Activated CD8-positive, alpha-beta T cell treated with anti-CD3 and anti-CD28 coated beads for 36 hours (primary cell): ENCODE data around the gene P3H4. TPM values are rescaled to one million over a fixed set of nuclear protein-coding genes. Genes with fewer than 3 reads are reported as not detected.

Experiments
- ATAC-seq: fragments of 200-7000 bp; cut with Tn5 transposase; one replicate; pipeline ENCODE4 v1.10.0; 2021; ENCODE audit warnings: mild to moderate bottlenecking, moderate library complexity
- CTCF ChIA-PET: fragments of 350-600 bp; sonication (Branson Sonifier 250); formaldehyde crosslinking; loops from one replicate; lab custom pipeline; 2021; ENCODE audit warnings: antibody characterized with exemption; lab: Charles Lee
- POLR2A ChIA-PET: fragments of 350-600 bp; sonication (Branson Sonifier 250); formaldehyde crosslinking; loops from one replicate; lab custom pipeline; 2021; ENCODE audit warnings: antibody characterized with exemption; lab: Charles Lee
- DNase-seq: peaks from one replicate; pipeline ENCODE4 v3.0.0-alpha.2; 2020
- H3K27ac Mint-ChIP-seq: one replicate; pipeline ENCODE4 v1.8.0; 2021; ENCODE audit warnings: mild to moderate bottlenecking, mixed read lengths
- H3K27me3 Mint-ChIP-seq: one replicate; pipeline ENCODE4 v1.8.0; 2021; ENCODE audit warnings: mixed read lengths
- H3K36me3 Mint-ChIP-seq: one replicate; pipeline ENCODE4 v1.8.0; 2021; ENCODE audit warnings: low read depth, mixed read lengths
- H3K4me1 Mint-ChIP-seq: one replicate; pipeline ENCODE4 v1.8.0; 2021; ENCODE audit warnings: low read depth, mixed read lengths
- H3K4me3 Mint-ChIP-seq: one replicate; pipeline ENCODE4 v1.8.0; 2021; ENCODE audit warnings: mild to moderate bottlenecking, moderate library complexity, mixed read lengths
- H3K9me3 Mint-ChIP-seq: one replicate; pipeline ENCODE4 v1.8.0; 2021; ENCODE audit warnings: mixed read lengths
- intact Hi-C: fragments of 100-400 bp; cut with micrococcal nuclease; formaldehyde crosslinking; loops from one replicate; pipeline ENCODE4 v1.10.0; 2022
- total RNA-seq, 2 experiments: library from RNA; stranded (reverse); gene quantifications; one replicate each; pipeline ENCODE4 v1.2.3, GENCODE V29; 2021
- TF ChIP-seq, protein P1 (sequence below): fragments of 200-600 bp; IDR thresholded peaks from one replicate; pipeline ENCODE4 v1.8.0; 2022; ENCODE audit warnings: antibody characterized with exemption, mild to moderate bottlenecking

Gene P3H4
- total RNA-seq, 2 experiments from 2014 or later = 2.6 to 3.2 TPM

DNA sequence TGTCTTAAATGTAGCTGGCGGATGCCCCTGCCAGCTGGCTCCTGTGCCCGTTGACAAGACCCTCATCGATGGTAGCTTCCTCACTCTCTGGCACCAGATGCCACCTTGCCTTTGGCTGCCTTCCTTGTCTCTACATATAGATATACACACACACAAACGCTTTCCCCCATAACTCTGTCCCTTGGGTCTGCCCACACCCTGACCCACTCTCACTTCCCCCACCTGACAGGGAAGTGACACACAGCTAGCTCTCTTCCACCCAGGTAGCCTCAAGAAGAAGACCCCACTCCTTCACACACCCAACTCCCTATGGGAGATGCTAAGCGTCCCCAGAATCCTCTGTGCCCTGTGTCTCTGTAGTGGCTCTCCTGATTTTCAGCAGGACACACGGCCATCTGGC is 50.9 kb downstream of the P3H4 start:
- no peak overlapping the region for H3K4me3 Mint-ChIP-seq
- no peak overlapping the region for H3K27ac Mint-ChIP-seq
- DNase-seq (no peak), ATAC-seq (no peak)
- ChIA-PET POLR2A (interaction anchor here (0.7 kb wide), 1 partner anchor 41 kb away, joined by 3 read pairs; no protein-coding TSS in a partner anchor), CTCF (interaction anchor here (0.9 kb wide), 2 partner anchors 25 to 41 kb away, joined by 3 to 4 read pairs; no protein-coding TSS in a partner anchor)
- intact Hi-C loops = no loop called here
- H3K27me3 Mint-ChIP-seq = no peaks in the 10 kb centered on the region
- H3K9me3 Mint-ChIP-seq = no peaks in the 10 kb centered on the region
- H3K36me3 Mint-ChIP-seq = no peaks in the 10 kb centered on the region
- TF ChIP-seq, protein P1, sequence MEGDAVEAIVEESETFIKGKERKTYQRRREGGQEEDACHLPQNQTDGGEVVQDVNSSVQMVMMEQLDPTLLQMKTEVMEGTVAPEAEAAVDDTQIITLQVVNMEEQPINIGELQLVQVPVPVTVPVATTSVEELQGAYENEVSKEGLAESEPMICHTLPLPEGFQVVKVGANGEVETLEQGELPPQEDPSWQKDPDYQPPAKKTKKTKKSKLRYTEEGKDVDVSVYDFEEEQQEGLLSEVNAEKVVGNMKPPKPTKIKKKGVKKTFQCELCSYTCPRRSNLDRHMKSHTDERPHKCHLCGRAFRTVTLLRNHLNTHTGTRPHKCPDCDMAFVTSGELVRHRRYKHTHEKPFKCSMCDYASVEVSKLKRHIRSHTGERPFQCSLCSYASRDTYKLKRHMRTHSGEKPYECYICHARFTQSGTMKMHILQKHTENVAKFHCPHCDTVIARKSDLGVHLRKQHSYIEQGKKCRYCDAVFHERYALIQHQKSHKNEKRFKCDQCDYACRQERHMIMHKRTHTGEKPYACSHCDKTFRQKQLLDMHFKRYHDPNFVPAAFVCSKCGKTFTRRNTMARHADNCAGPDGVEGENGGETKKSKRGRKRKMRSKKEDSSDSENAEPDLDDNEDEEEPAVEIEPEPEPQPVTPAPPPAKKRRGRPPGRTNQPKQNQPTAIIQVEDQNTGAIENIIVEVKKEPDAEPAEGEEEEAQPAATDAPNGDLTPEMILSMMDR = no peak
- no peaks in the 10 kb centered on the region for H3K4me1 Mint-ChIP-seq

DNA sequence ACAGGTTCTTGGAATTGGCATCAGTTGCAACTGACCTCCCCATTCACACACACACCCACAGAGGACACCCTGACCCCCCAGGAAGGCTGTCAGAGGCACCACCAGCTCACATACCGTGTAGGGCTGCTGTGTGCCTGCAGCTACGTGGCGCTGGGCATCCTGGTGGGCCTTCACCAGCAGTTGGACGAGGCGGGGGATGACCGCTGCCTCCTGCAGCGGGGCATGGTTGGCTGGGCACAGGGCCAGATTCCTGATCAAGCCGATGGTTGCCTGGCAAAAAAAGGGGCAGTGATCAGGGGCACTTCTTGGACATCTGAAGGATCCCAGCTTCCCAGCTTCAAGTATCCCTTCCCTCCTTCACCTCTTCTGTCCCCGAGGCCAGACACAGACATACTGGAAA is 53.1 kb downstream of the P3H4 start:
- no peaks in the 10 kb centered on the region for H3K27me3 Mint-ChIP-seq
- no peaks in the 10 kb centered on the region for H3K9me3 Mint-ChIP-seq
- DNase-seq (no peak), ATAC-seq (no peak)
- intact Hi-C loops = no loop called here
- ChIA-PET CTCF (no interaction called here), POLR2A (interaction anchor here (1.1 kb wide), 1 partner anchor 69 kb away, joined by 3 read pairs; no protein-coding TSS in a partner anchor)
- no peaks in the 10 kb centered on the region for H3K4me1 Mint-ChIP-seq
- no peak overlapping the region for H3K27ac Mint-ChIP-seq
- H3K36me3 Mint-ChIP-seq = no peaks in the 10 kb centered on the region
- H3K4me3 Mint-ChIP-seq = no peak overlapping the region
- TF ChIP-seq, protein P1 = no peak

DNA sequence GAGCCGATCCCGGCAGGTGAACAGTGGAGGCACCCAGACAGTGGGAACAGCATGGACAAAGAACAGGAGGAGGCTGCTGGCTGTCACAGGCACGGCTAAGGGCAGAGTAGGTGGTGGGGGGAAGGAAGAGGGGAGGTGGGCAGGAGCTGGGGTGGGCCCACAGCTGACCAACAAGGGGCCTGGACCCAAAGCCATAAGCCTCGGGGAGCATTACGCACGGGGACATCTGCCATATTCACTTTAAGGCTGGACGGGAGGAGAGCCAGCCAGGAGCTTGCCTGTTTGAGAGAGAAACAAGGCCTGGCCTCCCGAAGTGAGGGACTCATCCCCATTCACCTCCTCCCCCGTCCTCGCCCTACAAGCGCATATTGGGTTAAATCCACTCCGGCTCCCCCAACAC is 57.7 kb downstream of the P3H4 start:
- Mint-ChIP-seq H3K36me3 (no peaks in the 10 kb centered on the region), H3K27ac (no peak overlapping the region), H3K4me1 (no peaks in the 10 kb centered on the region), H3K4me3 (no peak overlapping the region), H3K9me3 (no peaks in the 10 kb centered on the region), H3K27me3 (no peaks in the 10 kb centered on the region)
- DNase-seq (no peak), ATAC-seq (no peak)
- TF ChIP-seq, protein P1 = no peak
- intact Hi-C loops = no loop called here
- ChIA-PET CTCF (no interaction called here), POLR2A (interaction anchor here (0.8 kb wide), 1 partner anchor 100 kb away, joined by 3 read pairs; no protein-coding TSS in a partner anchor)

Other genes with a start within 250 kb of the P3H4 start
- gene KRT9, start 239.9 kb downstream of the P3H4 start, total RNA-seq = not detected
- gene KRT14, start 225.1 kb downstream of the P3H4 start, total RNA-seq = not detected
- not detected for gene KRT16, start 199.2 kb downstream of the P3H4 start, total RNA-seq
- not detected for gene KRT17, start 187.4 kb downstream of the P3H4 start, total RNA-seq
- gene EIF1, start 123.1 kb downstream of the P3H4 start, total RNA-seq = 100 to 1,000 TPM; 924 to 930 TPM
- not detected for gene GAST, start 99.6 kb downstream of the P3H4 start, total RNA-seq
- under 1 TPM; 0.07 to 0.09 TPM for gene HAP1, start 77.3 kb downstream of the P3H4 start, total RNA-seq
- 1 to 10 TPM; 1.5 to 1.8 TPM for gene JUP, start 25.2 kb downstream of the P3H4 start, total RNA-seq
- 1 to 10 TPM in 1 of 2 experiments, under 1 TPM in 1; 0.74 to 1.2 TPM for gene FKBP10, start 1.1 kb upstream of the P3H4 start, total RNA-seq
- gene NT5C3B, start 24.3 kb upstream of the P3H4 start, total RNA-seq = 10 to 100 TPM; 30.5 to 32.3 TPM
- under 1 TPM in 1 of 2 experiments, not detected in 1; 0.36 TPM for gene KLHL10, start 25.9 kb upstream of the P3H4 start, total RNA-seq
- 10 to 100 TPM; 19.2 to 19.6 TPM for gene KLHL11, start 53.5 kb upstream of the P3H4 start, total RNA-seq
- 100 to 1,000 TPM; 185 to 186 TPM for gene ACLY, start 107.0 kb upstream of the P3H4 start, total RNA-seq
- 1 to 10 TPM in 1 of 2 experiments, under 1 TPM in 1; 0.81 to 1.4 TPM for gene ODAD4, start 118.7 kb upstream of the P3H4 start, total RNA-seq
- gene CNP, start 154.8 kb upstream of the P3H4 start, total RNA-seq = 10 to 100 TPM; 50.1 to 54.5 TPM
- 10 to 100 TPM; 86.7 to 90.3 TPM for gene DNAJC7, start 205.5 kb upstream of the P3H4 start, total RNA-seq
- 10 to 100 TPM; 13.8 to 15.0 TPM for gene NKIRAS2, start 208.1 kb upstream of the P3H4 start, total RNA-seq
- gene C17orf113, start 238.7 kb upstream of the P3H4 start, total RNA-seq = under 1 TPM; 0.72 to 0.77 TPM